Left colon (tissue), 2 donors: ENCODE data around the gene OLFM1. TPM values are rescaled to one million over a fixed set of nuclear protein-coding genes. Genes with fewer than 3 reads are reported as not detected.
"Not testable (repeated sequence)": the region's sequence is repeated elsewhere in the genome, so short reads cannot be mapped to it uniquely, and the experiment has no call there.

Experiments
- ATAC-seq: fragments of 200-7000 bp; cut with Tn5 transposase; one replicate; pipeline ENCODE4 v1.9.1; 2020; ENCODE audit warnings: mild to moderate bottlenecking, moderate library complexity
- DNase-seq, 2 donors: peaks; one replicate each; pipeline ENCODE4 v3.0.0-alpha.2; 2020
- intact Hi-C, 2 donors: fragments of 100-400 bp; cut with DNase I in 1 of 2; cut with micrococcal nuclease in 1 of 2; formaldehyde crosslinking; loops; one replicate each; pipeline versions ENCODE4 v1.11.2 to v1.14.0; 2022; cut with DNase I, micrococcal nuclease
- total RNA-seq, 2 donors: library from RNA; stranded (reverse); fragmentation: NEBNext Ultra II Directional; extraction: Animal tissue kit (Norgen Biotek cat#: 25700); gene quantifications; one replicate each; pipeline ENCODE4 v1.2.1, GENCODE V29; 2021
- donor health status: DM: no; HTN: no; CAD: no.
- donor health status: DM: yes; HTN: yes; CAD: no.

Gene OLFM1
- total RNA-seq, 2 donors from 2014 or later, result 6.0 to 7.8 TPM

- DNase-seq (no peak), ATAC-seq (no peak)
- intact Hi-C loops, result no loop called here
Measured at GRCh38 chr9:135053133-135053532, 34.3 kb upstream of the OLFM1 start.

- DNase-seq (no peak), ATAC-seq (no peak)
- intact Hi-C loops, result no loop called here
Measured at GRCh38 chr9:135055181-135055580, 32.3 kb upstream of the OLFM1 start.

GRCh38 chr9:135056541-135056940 is 30.9 kb upstream of the OLFM1 start:
- intact Hi-C loops, result no loop called here
- no peak for DNase-seq
- ATAC-seq, result no peak

- DNase-seq, result no peak
- no peak for ATAC-seq
- intact Hi-C loops, result no loop called here
Measured at GRCh38 chr9:135060461-135061116, 26.9 kb upstream of the OLFM1 start.

- DNase-seq, result no peak
- ATAC-seq, result no peak
- intact Hi-C loops, result no loop called here
Measured at GRCh38 chr9:135061441-135061840, 26.0 kb upstream of the OLFM1 start.

- DNase-seq (no peak), ATAC-seq (no peak)
- intact Hi-C loops, result no loop called here
Measured at GRCh38 chr9:135062254-135062653, 25.2 kb upstream of the OLFM1 start.

- DNase-seq, ATAC-seq, intact Hi-C loops: not testable (repeated sequence)
Measured at GRCh38 chr9:135063466-135063865, 24.0 kb upstream of the OLFM1 start.

GRCh38 chr9:135063888-135064287 is 23.6 kb upstream of the OLFM1 start:
- ATAC-seq, intact Hi-C loops, DNase-seq: not testable (repeated sequence)

- DNase-seq (no peak), ATAC-seq (no peak)
- intact Hi-C loops, result no loop called here
Measured at GRCh38 chr9:135065151-135065550, 22.3 kb upstream of the OLFM1 start.

- intact Hi-C loops, result no loop called here
- ATAC-seq (no peak), DNase-seq (no peak)
Measured at GRCh38 chr9:135065804-135066203, 21.7 kb upstream of the OLFM1 start.

- intact Hi-C loops, result no loop called here
- DNase-seq (no peak), ATAC-seq (no peak)
Measured at GRCh38 chr9:135066291-135066690, 21.2 kb upstream of the OLFM1 start.

GRCh38 chr9:135067096-135067710 is 20.3 kb upstream of the OLFM1 start:
- ATAC-seq (no peak), DNase-seq (no peak)
- intact Hi-C loops, result no loop called here

GRCh38 chr9:135068776-135069415 is 18.6 kb upstream of the OLFM1 start:
- intact Hi-C loops, result no loop called here
- no peak for ATAC-seq
- DNase-seq, result peak in 1 of 2 donors; percentile 2

- DNase-seq (peak in 1 of 2 donors; percentile 5), ATAC-seq (no peak)
- intact Hi-C loops, result no loop called here
Measured at GRCh38 chr9:135069558-135070197, 17.8 kb upstream of the OLFM1 start.

- intact Hi-C loops, result no loop called here
- ATAC-seq, result no peak
- peak in 1 of 2 donors; percentile 18 for DNase-seq
Measured at GRCh38 chr9:135070198-135070951, 17.1 kb upstream of the OLFM1 start.

- no peak for ATAC-seq
- no peak for DNase-seq
- intact Hi-C loops, result no loop called here
Measured at GRCh38 chr9:135070964-135071735, 16.3 kb upstream of the OLFM1 start.

- ATAC-seq, result no peak
- intact Hi-C loops, result no loop called here
- DNase-seq, result peak in 1 of 2 donors; percentile 2
Measured at GRCh38 chr9:135073081-135073740, 14.3 kb upstream of the OLFM1 start.

- no peak for DNase-seq
- ATAC-seq, result no peak
- intact Hi-C loops, result no loop called here
Measured at GRCh38 chr9:135073741-135074305, 13.6 kb upstream of the OLFM1 start.
